Osteoblast (primary cell): ENCODE measurements around the gene EPYC. TPM values are rescaled to one million over a fixed set of nuclear protein-coding genes. Genes with fewer than 3 reads are reported as not detected.

Source experiments
- DNase-seq: peaks from one replicate; pipeline ENCODE4 v3.0.0; 2011; ENCODE audit warnings: low spot score, mixed read lengths; ENCODE audit not compliant: insufficient read length; ENCODE audit errors: missing footprints
- H2AFZ ChIP-seq: 2 replicates; pipeline ENCODE4 v1.6.0; 2011; ENCODE audit warnings: mild to moderate bottlenecking, low read length
- H3K27ac ChIP-seq: 2 replicates; pipeline ENCODE4 v1.5.1; 2011; ENCODE audit warnings: mild to moderate bottlenecking, low read depth, low read length, moderate library complexity
- H3K27me3 ChIP-seq: 2 replicates; pipeline ENCODE4 v1.6.0; 2012; ENCODE audit warnings: mild to moderate bottlenecking, control low read depth, inconsistent platforms, low read length, moderate library complexity; ENCODE audit not compliant: insufficient read depth
- H3K36me3 ChIP-seq: 2 replicates; pipeline ENCODE4 v1.5.1; 2011; ENCODE audit warnings: mild to moderate bottlenecking, low read length, control low read depth, moderate library complexity; ENCODE audit not compliant: insufficient read depth
- H3K4me1 ChIP-seq: 2 replicates; pipeline ENCODE4 v1.5.1; 2011; ENCODE audit warnings: mild to moderate bottlenecking, low read length, control low read depth, moderate library complexity; ENCODE audit not compliant: insufficient read depth
- H3K4me2 ChIP-seq: 2 replicates; pipeline ENCODE4 v1.6.0; 2011; ENCODE audit warnings: mild to moderate bottlenecking, low read length; ENCODE audit not compliant: insufficient read depth
- H3K4me3 ChIP-seq: fragments of 200-600 bp; sonication (generic); 3 replicates; pipeline ENCODE4 v1.5.1; 2012; ENCODE audit warnings: mild to moderate bottlenecking, low read length, inconsistent platforms; ENCODE audit not compliant: insufficient read depth
- H3K79me2 ChIP-seq: 2 replicates; pipeline ENCODE4 v1.6.0; 2012; ENCODE audit warnings: mild to moderate bottlenecking, low read length, control low read depth, inconsistent platforms; ENCODE audit not compliant: insufficient read depth
- H3K9me3 ChIP-seq: 2 replicates; pipeline ENCODE4 v1.5.1; 2011; ENCODE audit warnings: low read depth, low read length, control low read depth
- H4K20me1 ChIP-seq: 2 replicates; pipeline ENCODE4 v1.6.0; 2012; ENCODE audit warnings: mild to moderate bottlenecking, low read length, control low read depth; ENCODE audit not compliant: insufficient read depth
- CTCF ChIP-seq: IDR thresholded peaks from 2 replicates; pipeline ENCODE4 v1.5.1; 2011; ENCODE audit warnings: mild to moderate bottlenecking, low read depth, low read length, moderate library complexity; ENCODE audit errors: extremely low read depth
- total RNA-seq: library from RNA; depleted of rRNA; stranded (reverse); fragments of >200 nt; gene quantifications from 2 replicates; pipeline ENCODE4 v1.2.3, GENCODE V29; 2012

EPYC gene
- total RNA-seq, 1 donor, result 1.8 TPM

GRCh38 chr12:90969851-90970250 is 34.9 kb downstream of the EPYC start:
- no peaks in the 10 kb centered on the region for H3K9me3 ChIP-seq

GRCh38 chr12:90969346-90969745 is 35.4 kb downstream of the EPYC start:
- no peaks in the 10 kb centered on the region for H3K9me3 ChIP-seq
- H3K4me2 ChIP-seq, result no peak overlapping the region
- no peak overlapping the region for H3K27ac ChIP-seq
- H3K79me2 ChIP-seq, result no peaks in the 10 kb centered on the region
- no peaks in the 10 kb centered on the region for H3K36me3 ChIP-seq
- DNase-seq, result no peak
- no peak overlapping the region for H2AFZ ChIP-seq
- H4K20me1 ChIP-seq, result no peaks in the 10 kb centered on the region
- TF ChIP-seq CTCF, result no peak
- no peak overlapping the region for H3K4me3 ChIP-seq
- H3K27me3 ChIP-seq, result no peaks in the 10 kb centered on the region
- peaks cover 28% of the 10 kb centered on the region for H3K4me1 ChIP-seq

More at GRCh38 chr12:90969851-90970250, 34.9 kb downstream of the EPYC start:
- H3K4me3 ChIP-seq, result no peak overlapping the region
- no peak overlapping the region for H3K27ac ChIP-seq
- H3K4me1 ChIP-seq, result peaks cover 28% of the 10 kb centered on the region
- no peaks in the 10 kb centered on the region for H3K27me3 ChIP-seq
- H3K79me2 ChIP-seq, result no peaks in the 10 kb centered on the region
- H2AFZ ChIP-seq, result no peak overlapping the region
- DNase-seq, result no peak
- TF ChIP-seq CTCF, result no peak
- no peak overlapping the region for H3K4me2 ChIP-seq
- no peaks in the 10 kb centered on the region for H3K36me3 ChIP-seq
- H4K20me1 ChIP-seq, result no peaks in the 10 kb centered on the region

GRCh38 chr12:90965204-90965603 is 39.6 kb downstream of the EPYC start:
- TF ChIP-seq CTCF, result no peak
- H3K27me3 ChIP-seq, result no peaks in the 10 kb centered on the region

GRCh38 chr12:90964616-90965015 is 40.2 kb downstream of the EPYC start:
- Histone ChIP-seq H2AFZ (no peak overlapping the region), H3K9me3 (no peaks in the 10 kb centered on the region), H4K20me1 (no peaks in the 10 kb centered on the region), H3K4me2 (no peak overlapping the region), H3K4me1 (peaks cover 5% of the 10 kb centered on the region), H3K27me3 (no peaks in the 10 kb centered on the region), H3K4me3 (no peak overlapping the region), H3K79me2 (no peaks in the 10 kb centered on the region), H3K27ac (no peak overlapping the region), H3K36me3 (no peaks in the 10 kb centered on the region)
- no peak for TF ChIP-seq CTCF
- DNase-seq, result no peak

More at GRCh38 chr12:90965204-90965603, 39.6 kb downstream of the EPYC start:
- no peak overlapping the region for H3K4me2 ChIP-seq
- no peak overlapping the region for H2AFZ ChIP-seq
- H3K79me2 ChIP-seq, result no peaks in the 10 kb centered on the region
- no peaks in the 10 kb centered on the region for H4K20me1 ChIP-seq
- H3K4me1 ChIP-seq, result peaks cover 11% of the 10 kb centered on the region
- no peak overlapping the region for H3K4me3 ChIP-seq
- H3K27ac ChIP-seq, result no peak overlapping the region
- H3K9me3 ChIP-seq, result no peaks in the 10 kb centered on the region
- no peak for DNase-seq
- H3K36me3 ChIP-seq, result no peaks in the 10 kb centered on the region
